H1 (cell line): ENCODE measurements around the gene DCHS1. TPM values are rescaled to one million over a fixed set of nuclear protein-coding genes. Genes with fewer than 3 reads are reported as not detected.

Source experiments
- BRCA1 ChIP-seq: IDR thresholded peaks from 2 replicates; pipeline ENCODE4 v1.6.1; 2012; ENCODE audit warnings: low read depth, low read length, improper control_type of control experiment
- CHD2 ChIP-seq: IDR thresholded peaks from 2 replicates; pipeline ENCODE4 v1.6.1; 2012; ENCODE audit warnings: low read length, improper control_type of control experiment
- EZH2 ChIP-seq: fragments of 200-600 bp; sonication (generic); IDR thresholded peaks from 2 replicates; pipeline ENCODE4 v1.7.1; 2012; ENCODE audit warnings: low read depth, mild to moderate bottlenecking, moderate library complexity, low read length, inconsistent platforms; ENCODE audit not compliant: severe bottlenecking
- GTF2F1 ChIP-seq: IDR thresholded peaks from 2 replicates; pipeline ENCODE4 v1.6.1; 2012; ENCODE audit warnings: low read depth, low read length, improper control_type of control experiment, borderline replicate concordance
- PHF8 ChIP-seq: fragments of 200-600 bp; sonication (generic); conservative IDR thresholded peaks from 2 replicates; pipeline ENCODE4 v1.7.1; 2012; ENCODE audit warnings: low read depth, mild to moderate bottlenecking, inconsistent platforms, low read length, moderate library complexity
- POLR2A ChIP-seq, 2 experiments: IDR thresholded peaks; 1 replicate in 1 of 2; 2 replicates in 1 of 2; pipeline ENCODE4 v1.6.1; 2011; ENCODE audit warnings: low read depth in 2 of 2, low read length in 2 of 2, mild to moderate bottlenecking in 2 of 2; ENCODE audit errors: control extremely low read depth in 1 of 2
- TAF7 ChIP-seq: optimal IDR thresholded peaks from 2 replicates; pipeline ENCODE3; 2011; ENCODE audit warnings: low read depth, mild to moderate bottlenecking, inconsistent platforms, low read length, moderate library complexity, borderline replicate concordance
- polyA plus RNA-seq, 7 experiments: library from polyadenylated mRNA; depleted of rRNA in 3 of 7; stranded (reverse) in 5 of 7; unstranded in 2 of 7; fragments of >200 nt in 5 of 7; fragments of 200-250 nt in 2 of 7; gene quantifications; 1 replicate in 5 of 7; 2 replicates in 1 of 7; 4 replicates in 1 of 7; pipeline versions ENCODE4 v1.2.1 to v1.2.3, GENCODE V29; 2011 to 2013; ENCODE audit warnings: missing spikeins in 2 of 7, mixed read lengths in 2 of 7
- total RNA-seq: library from RNA; stranded (reverse); fragmentation: NEBNext Ultra II Directional; extraction: Animal tissue kit (Norgen Biotek cat#: 25700); gene quantifications from 2 replicates; pipeline ENCODE4 v1.2.1, GENCODE V29; 2021
- TF ChIP-seq, protein P1 (sequence below): IDR thresholded peaks from 2 replicates; pipeline ENCODE4 v1.6.1; 2012; ENCODE audit warnings: low read length, inconsistent platforms

DCHS1 gene
- total and polyA plus RNA-seq, 2 of the 8 experiments (the other 6 are each of a cell fraction or from before 2014, with no cell fraction given): 8.2 to 10.5 TPM

DNA sequence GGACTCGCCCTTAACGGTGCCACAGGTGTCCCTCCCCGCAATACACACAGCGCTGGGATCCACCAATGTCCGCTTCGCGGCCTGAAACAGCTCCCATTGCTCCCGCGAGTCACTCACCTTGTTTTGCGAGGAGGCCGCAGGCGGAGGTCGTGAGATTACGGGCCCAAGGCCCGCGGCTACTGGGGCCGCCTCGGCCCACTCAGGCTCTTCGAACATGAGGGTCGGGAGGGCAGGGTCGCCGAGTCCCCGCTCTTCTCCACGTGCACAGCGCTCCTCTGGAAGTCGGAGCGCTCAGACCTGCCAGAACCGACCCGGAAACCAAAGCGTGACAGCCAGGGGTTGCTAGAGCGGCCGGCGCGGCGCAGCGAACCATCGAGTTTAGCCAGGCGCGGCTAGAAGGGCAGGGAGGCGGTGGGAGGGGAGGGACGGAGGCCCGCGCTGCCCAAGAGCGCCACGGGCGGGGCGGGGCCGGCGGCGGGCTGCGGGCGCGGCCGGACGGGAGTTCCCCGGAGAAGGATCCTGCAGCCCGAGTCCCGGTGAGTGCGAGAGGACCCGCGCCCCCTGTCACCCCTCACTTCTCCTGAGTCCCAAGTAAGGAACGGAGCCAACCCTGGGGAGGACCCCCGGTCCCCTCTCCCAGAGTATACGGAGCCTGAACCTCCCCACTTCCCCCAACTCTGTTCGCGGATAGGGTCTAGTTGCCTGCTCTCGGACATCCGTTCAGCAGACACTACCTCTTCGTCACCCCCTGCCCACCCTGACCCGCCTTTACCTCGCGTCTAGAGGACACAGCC lies 52.1 kb downstream of the DCHS1 start, which contains the start of the genes ILK and RRP8 (continued):
- TF ChIP-seq, protein P1, sequence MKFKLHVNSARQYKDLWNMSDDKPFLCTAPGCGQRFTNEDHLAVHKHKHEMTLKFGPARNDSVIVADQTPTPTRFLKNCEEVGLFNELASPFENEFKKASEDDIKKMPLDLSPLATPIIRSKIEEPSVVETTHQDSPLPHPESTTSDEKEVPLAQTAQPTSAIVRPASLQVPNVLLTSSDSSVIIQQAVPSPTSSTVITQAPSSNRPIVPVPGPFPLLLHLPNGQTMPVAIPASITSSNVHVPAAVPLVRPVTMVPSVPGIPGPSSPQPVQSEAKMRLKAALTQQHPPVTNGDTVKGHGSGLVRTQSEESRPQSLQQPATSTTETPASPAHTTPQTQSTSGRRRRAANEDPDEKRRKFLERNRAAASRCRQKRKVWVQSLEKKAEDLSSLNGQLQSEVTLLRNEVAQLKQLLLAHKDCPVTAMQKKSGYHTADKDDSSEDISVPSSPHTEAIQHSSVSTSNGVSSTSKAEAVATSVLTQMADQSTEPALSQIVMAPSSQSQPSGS: no peak
- TF ChIP-seq GTF2F1: no peak
- TF ChIP-seq PHF8: peak; percentile 71
- no peak for TF ChIP-seq CHD2
- TF ChIP-seq BRCA1: no peak
- TF ChIP-seq EZH2: no peak
- TF ChIP-seq POLR2A (IDR thresholded peaks at IDR 0.05; ENCODE audit: control extremely low read depth in 1 of 2, low read depth in 2 of 2, low read length in 2 of 2): peak in 1 of 2 experiments; percentile 81; a peak in 2 of 3 replicates
- TF ChIP-seq TAF7: peak; percentile 63
